DMS79 treated with DMSO at 0.1 percent for 48 hours (cell line): ENCODE data around the gene ULK2.

ENCODE experiments used
- DNase-seq: peaks from one replicate; lab custom pipeline; 2025; lab: John Stamatoyannopoulos, UW

ULK2 gene

DNA sequence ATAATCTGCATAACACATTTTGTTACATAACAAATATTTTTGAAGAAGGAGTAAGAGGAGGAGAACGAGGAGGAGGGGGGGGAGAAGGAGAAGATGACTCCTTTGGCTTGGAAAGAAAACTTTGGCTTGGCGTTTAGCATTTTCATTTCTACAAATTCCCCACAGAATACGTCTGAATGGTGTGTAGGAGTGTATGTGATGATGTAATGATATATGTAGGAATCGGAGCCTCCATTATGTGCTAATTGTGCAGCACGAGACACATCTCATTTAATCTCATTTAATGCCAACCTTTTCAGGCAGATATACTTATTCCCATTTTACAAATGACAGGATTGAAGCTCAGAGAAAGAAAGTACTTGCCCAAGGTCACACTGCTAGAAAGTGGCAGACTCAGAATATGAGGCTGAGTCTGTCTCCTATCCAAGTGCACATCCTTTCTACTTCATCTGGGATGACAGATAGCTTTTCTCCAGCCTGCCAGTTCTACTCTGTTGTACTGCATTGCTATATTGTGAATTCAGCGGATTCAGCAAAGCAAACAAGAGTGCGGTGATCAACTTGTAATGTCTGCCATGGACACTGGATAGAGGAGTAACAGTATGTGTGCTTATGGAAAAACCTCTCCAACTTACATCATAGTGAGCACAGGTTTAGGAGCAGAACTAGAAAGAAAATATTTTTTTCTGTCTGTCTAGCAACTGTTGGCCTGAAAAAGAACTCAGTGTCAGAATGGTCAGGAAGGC, 140.9 kb downstream of the ULK2 start:
- DNase-seq: no peak

DNA sequence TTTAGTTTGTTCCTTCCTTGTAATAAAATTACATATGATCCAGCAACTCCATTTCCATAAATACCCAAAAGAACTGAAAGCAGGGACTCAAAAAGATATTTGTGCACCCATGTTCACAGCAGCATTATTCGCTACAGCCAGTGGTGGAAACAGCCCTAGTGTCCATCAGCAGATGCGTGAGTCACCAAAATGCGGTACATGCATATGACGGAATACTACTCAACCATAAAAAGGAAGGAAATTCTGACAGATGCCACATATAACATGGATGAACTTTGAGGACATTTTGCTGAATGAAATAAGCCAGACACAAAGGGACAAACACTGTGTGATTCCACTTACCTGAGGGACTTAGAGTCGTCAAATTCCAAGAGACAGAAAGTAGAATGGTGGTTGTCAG, 142.2 kb downstream of the ULK2 start:
- no peak for DNase-seq

DNA sequence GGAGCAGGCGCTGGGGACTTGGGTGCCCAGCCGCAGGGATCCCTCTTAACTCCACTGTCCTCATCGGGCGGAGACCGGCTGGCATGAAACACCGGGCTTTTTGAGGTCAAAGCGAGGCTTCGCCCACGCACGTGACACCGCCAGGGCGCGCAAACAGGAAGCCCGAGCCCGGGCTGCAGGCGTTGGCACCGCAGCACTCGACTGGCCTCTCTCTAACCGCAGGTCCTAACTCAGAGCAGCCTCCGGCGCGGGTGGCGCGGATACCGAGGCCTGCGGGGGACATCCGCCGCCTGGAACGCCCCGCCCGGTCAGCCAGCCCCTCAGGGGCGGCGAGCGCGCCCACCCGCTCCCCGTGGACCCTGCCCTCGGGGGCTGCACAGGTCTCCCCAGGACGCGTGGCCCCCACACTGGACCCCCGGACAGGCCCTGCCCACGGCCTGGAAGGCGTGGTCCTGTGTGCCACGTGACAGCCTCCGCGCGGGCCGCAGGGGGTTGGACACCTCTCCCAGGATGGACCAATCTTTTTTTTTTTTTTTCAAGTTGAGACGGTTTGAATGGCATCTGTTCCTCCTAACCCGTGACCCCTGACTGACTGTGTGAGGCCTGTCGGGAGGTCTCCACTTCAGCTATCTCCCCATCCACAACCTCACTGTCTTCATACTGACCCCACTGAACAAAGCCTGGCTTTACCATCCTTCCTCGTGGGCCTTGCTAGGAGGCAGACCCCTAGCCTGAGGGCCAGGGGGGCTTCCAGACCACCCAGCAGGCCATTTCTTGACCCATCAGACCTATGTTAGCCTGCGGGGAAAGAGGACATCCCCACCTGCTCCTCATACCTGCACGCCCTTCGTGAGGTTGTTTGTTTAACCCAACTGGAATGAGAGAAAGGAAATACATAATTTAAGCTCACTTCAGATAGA, 143.0 kb downstream of the ULK2 start:
- no peak for DNase-seq

DNA sequence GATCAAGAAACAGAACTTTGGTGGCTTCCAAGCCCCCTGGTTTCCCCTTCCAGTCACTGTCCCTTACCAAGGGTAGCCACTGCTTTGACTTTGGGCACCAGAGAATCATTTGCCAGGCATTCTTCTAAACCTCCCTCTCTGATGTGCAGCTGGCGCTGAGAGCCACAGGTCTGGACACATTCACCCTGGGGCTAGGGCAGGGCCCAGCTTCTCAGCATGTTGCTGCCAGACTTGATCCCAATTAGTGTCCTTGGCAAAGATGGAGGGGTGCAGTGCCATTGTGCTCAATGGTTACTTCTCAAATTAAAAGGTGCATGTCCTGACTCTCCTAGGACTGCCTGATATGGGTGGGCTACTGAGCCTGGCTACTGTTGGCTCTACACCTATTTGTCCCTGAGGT, 143.8 kb downstream of the ULK2 start:
- DNase-seq: no peak
